Progenitor cell of endocrine pancreas (in vitro differentiated cells): ENCODE data around the gene GALNS. TPM values are rescaled to one million over a fixed set of nuclear protein-coding genes. Genes with fewer than 3 reads are reported as not detected.

ENCODE experiments used
- DNase-seq: peaks from one replicate; pipeline ENCODE4 v3.0.0; 2021; ENCODE audit warnings: low spot score; ENCODE audit not compliant: unreplicated experiment
- H3K27ac Mint-ChIP-seq: 2 replicates; pipeline ENCODE4 v1.8.0; 2021; ENCODE audit warnings: mild to moderate bottlenecking, moderate library complexity, mixed read lengths
- H3K27me3 Mint-ChIP-seq: 2 replicates; pipeline ENCODE4 v1.8.0; 2021; ENCODE audit warnings: mixed read lengths
- H3K36me3 Mint-ChIP-seq: 2 replicates; pipeline ENCODE4 v1.8.0; 2022; ENCODE audit warnings: mixed read lengths; ENCODE audit not compliant: insufficient read depth
- H3K4me1 Mint-ChIP-seq: 2 replicates; pipeline ENCODE4 v1.8.0; 2021; ENCODE audit warnings: low read depth, mixed read lengths
- H3K4me3 Mint-ChIP-seq: 2 replicates; pipeline ENCODE4 v1.8.0; 2021; ENCODE audit warnings: low read depth, mild to moderate bottlenecking, moderate library complexity, mixed read lengths
- H3K9me3 Mint-ChIP-seq: 2 replicates; pipeline ENCODE4 v1.8.0; 2021; ENCODE audit warnings: low read depth, mixed read lengths
- CTCF ChIP-seq: fragments of 200-600 bp; sonication (generic); IDR thresholded peaks from one replicate; pipeline ENCODE4 v1.5.0; 2021; ENCODE audit warnings: antibody characterized with exemption, mild to moderate bottlenecking; ENCODE audit not compliant: unreplicated experiment
- total RNA-seq: library from RNA; stranded (reverse); gene quantifications from 2 replicates; pipeline ENCODE4 v1.2.1, GENCODE V29; 2021

GALNS gene
- total RNA-seq, 1 donor from 2014 or later, result 32.7 TPM

- peaks cover 1% of the 10 kb centered on the region for H3K36me3 Mint-ChIP-seq
- H3K4me1 Mint-ChIP-seq, result no peaks in the 10 kb centered on the region
- no peak for TF ChIP-seq CTCF
- no peak for DNase-seq
- H3K27ac Mint-ChIP-seq, result no peak within 1 kb of the TSS
- H3K9me3 Mint-ChIP-seq, result no peaks in the 10 kb centered on the region
- H3K27me3 Mint-ChIP-seq, result peaks cover 3% of the 10 kb centered on the region
- H3K4me3 Mint-ChIP-seq, result no peak within 1 kb of the TSS
Measured at GRCh38 chr16:88866151-88866920, 9.6 kb upstream of the GALNS start, which contains the start of gene PABPN1L. Gene PABPN1L, minus strand, starts transcription at chr16:88866660. Its CDS starts 54 bp downstream, at chr16:88866606.

GRCh38 chr16:88865742-88866141 lies 9.0 kb upstream of the GALNS start:
- Mint-ChIP-seq H3K27ac (no peak overlapping the region), H3K4me3 (no peak overlapping the region), H3K9me3 (no peaks in the 10 kb centered on the region), H3K27me3 (peaks cover 2% of the 10 kb centered on the region), H3K4me1 (no peaks in the 10 kb centered on the region), H3K36me3 (peaks cover 1% of the 10 kb centered on the region)
- TF ChIP-seq CTCF, result no peak
- DNase-seq, result no peak

- no peak for TF ChIP-seq CTCF
- no peak for DNase-seq
- H3K36me3 Mint-ChIP-seq, result peaks cover 1% of the 10 kb centered on the region
- H3K9me3 Mint-ChIP-seq, result no peaks in the 10 kb centered on the region
- H3K27me3 Mint-ChIP-seq, result no peaks in the 10 kb centered on the region
- no peaks in the 10 kb centered on the region for H3K4me1 Mint-ChIP-seq
- H3K4me3 Mint-ChIP-seq, result no peak overlapping the region
- no peak overlapping the region for H3K27ac Mint-ChIP-seq
Measured at GRCh38 chr16:88865310-88865709, 8.6 kb upstream of the GALNS start.

GRCh38 chr16:88864521-88864920 lies 7.8 kb upstream of the GALNS start:
- Mint-ChIP-seq H3K4me3 (no peak overlapping the region), H3K9me3 (no peaks in the 10 kb centered on the region), H3K27me3 (no peaks in the 10 kb centered on the region), H3K4me1 (no peaks in the 10 kb centered on the region), H3K27ac (no peak overlapping the region), H3K36me3 (peaks cover 1% of the 10 kb centered on the region)
- DNase-seq, result no peak
- TF ChIP-seq CTCF, result no peak

- no peak overlapping the region for H3K4me3 Mint-ChIP-seq
- H3K9me3 Mint-ChIP-seq, result no peaks in the 10 kb centered on the region
- DNase-seq, result no peak
- H3K4me1 Mint-ChIP-seq, result no peaks in the 10 kb centered on the region
- no peak for TF ChIP-seq CTCF
- peaks cover 1% of the 10 kb centered on the region for H3K36me3 Mint-ChIP-seq
- no peak overlapping the region for H3K27ac Mint-ChIP-seq
- no peaks in the 10 kb centered on the region for H3K27me3 Mint-ChIP-seq
Measured at GRCh38 chr16:88864099-88864498, 7.4 kb upstream of the GALNS start.
